NOMO-1 treated with DMSO at 0.1 percent for 48 hours (cell line): ENCODE measurements around the gene VWA5A.
"Not testable (repeated sequence)": the region's sequence is repeated elsewhere in the genome, so short reads cannot be mapped to it uniquely, and the experiment has no call there.

Experiments
- DNase-seq: peaks from one replicate; lab custom pipeline; 2025; ENCODE audit not compliant: unreplicated experiment; lab: John Stamatoyannopoulos, UW

The VWA5A gene

GRCh38 chr11:124160986-124161385 is 45.7 kb downstream of the VWA5A start:
- DNase-seq = no peak

DNA sequence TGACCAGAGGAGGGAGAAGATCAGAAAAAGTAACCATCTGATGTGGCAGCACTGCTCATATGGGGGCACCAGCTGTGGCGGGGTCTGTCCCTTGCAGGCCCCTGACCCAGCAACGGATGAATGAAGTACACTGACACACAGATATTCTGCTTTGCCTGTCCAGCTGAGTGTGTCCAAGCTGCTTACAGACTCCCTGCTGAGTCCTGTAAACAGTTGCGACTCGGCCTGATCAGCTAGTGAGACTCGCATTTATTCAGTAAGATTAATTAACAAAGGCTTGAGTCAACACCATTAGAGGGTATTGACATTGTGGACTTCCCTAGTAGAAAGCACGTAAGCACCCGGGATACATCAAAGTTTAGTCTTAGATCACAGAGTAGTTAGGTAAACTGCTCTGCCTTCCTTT is 52.6 kb downstream of the VWA5A start:
- no peak for DNase-seq

DNA sequence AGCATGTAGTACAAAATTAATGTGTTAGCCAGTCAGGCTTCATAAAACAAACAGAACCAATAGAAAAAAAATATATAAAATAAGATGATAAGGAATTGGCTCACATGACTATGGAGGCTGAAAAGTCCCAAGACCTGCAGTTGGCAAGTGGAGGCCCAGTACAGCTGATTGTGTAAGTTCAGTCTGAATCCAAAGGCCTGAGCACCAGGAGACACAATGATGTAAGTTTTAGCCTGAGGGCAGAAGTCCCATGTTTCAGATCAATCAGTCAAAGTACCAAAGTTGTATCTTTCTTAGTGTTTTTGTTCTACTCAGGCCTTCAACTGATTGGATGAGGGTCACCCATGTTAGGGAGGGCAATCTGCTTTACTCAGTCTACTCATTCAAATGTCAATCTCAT is 53.5 kb downstream of the VWA5A start:
- DNase-seq = no peak

DNA sequence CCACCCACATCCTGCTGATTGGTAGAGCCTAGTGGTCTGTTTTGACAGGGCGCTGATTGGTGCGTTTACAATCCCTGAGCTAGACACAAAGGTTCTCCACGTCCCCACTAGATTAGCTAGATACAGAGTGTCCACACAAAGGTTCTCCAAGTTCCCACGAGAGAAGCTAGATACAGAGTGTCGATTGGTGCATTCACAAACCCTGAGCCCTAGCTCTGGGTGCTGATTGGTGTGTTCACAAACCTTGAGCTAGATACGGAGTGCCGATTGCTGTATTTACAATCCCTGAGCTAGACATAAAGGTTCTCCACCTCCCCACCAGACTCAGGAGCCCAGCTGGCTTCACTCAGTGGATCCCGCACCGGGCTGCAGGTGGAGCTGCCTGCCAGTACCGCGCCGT is 55.1 kb downstream of the VWA5A start:
- DNase-seq = not testable (repeated sequence)

- no peak for DNase-seq
These were observed 55.7 kb downstream of the VWA5A start for GRCh38 chr11:124170801-124171586.

- DNase-seq = no peak
These were observed 56.9 kb downstream of the VWA5A start for GRCh38 chr11:124172101-124172500.

GRCh38 chr11:124172599-124172998 is 57.3 kb downstream of the VWA5A start:
- DNase-seq = no peak

DNA sequence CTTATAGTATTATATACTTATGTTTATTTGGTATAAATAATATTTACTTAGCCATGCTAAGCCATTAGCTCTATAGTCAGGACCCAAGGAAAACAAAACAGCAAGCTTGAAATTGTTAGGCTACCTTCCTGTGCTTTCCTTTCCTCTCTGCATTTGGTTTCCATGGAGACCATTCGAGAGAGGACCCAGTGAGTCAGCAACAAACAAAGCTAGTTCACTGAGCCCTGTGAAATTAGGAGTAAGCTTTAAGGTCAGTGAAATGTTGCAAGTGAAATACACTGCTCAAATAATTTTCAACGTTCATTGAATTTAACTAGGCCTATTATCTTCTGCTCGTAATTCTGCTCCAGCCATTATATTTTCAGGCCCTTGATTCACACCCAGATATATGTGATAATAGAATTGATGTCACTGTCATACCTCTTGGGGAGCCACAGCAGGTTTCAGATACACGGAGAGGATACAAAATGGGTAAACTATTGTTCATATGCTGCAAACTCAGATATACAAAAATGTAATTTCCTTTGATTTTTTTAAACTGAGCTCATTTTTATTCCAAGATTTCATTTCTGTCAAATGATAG is 58.8 kb downstream of the VWA5A start:
- peak; percentile 23 for DNase-seq

DNA sequence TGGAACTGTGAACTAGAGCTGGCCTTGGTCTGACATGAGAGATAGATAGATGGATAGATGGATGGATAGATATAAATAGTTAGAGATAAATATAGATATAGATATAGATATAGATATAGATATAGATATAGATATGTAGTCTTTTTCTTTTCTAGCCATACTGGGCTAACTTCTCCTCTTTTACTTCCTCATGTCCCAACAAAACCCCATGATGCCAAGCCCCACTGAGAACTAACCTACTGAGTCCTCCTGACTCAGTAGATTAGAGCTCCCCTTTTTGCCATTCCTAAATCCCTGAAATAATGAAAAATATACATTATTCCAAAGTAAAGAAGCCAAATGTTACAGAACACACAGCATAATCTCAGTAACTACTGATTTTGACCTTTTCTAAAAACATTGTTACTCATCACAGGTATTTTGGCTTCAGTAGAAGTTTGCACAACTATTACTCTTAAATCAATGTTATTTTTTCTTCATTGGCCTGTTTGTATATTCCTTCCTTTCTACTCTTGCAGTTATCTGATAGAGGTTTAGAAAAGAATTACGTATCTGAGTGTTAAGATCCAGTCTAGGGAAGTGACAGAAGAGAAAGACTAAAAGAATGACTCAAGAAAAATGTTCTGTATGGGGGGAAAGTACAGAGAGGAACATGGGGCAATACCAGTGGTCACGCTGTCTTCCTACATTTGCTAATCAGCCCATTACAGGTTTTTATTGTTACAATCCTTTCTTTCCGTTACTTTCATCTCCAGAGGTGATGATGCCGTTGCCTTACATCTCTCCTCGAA is 61.9 kb downstream of the VWA5A start:
- DNase-seq = peak; percentile 50

DNA sequence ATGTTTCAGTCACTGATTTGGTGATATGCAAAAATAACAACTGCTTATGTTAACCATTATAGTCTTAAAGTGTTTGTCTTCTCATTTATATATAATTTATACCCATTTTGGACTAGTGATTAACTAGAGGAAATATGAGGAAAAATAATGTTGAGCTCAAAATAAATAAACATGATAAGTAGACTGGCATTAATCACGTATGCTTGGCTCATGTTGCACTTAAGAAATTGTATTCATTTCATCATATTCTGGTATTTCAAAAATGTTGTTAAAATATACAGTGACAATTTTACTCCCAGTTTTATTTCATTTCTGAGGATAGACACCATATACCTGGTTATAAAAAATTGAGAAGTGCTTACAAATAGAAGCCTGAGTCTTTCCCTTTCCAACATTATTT is 64.1 kb downstream of the VWA5A start:
- DNase-seq = no peak

- DNase-seq = no peak
These were observed 67.8 kb downstream of the VWA5A start, which contains the start of gene OR10D3 for GRCh38 chr11:124183068-124183467. Gene OR10D3, plus strand, starts transcription at chr11:124183345. Its CDS starts 1,925 bp downstream, at chr11:124185270.

- DNase-seq = no peak
These were observed 75.3 kb downstream of the VWA5A start for GRCh38 chr11:124190298-124191139.

DNA sequence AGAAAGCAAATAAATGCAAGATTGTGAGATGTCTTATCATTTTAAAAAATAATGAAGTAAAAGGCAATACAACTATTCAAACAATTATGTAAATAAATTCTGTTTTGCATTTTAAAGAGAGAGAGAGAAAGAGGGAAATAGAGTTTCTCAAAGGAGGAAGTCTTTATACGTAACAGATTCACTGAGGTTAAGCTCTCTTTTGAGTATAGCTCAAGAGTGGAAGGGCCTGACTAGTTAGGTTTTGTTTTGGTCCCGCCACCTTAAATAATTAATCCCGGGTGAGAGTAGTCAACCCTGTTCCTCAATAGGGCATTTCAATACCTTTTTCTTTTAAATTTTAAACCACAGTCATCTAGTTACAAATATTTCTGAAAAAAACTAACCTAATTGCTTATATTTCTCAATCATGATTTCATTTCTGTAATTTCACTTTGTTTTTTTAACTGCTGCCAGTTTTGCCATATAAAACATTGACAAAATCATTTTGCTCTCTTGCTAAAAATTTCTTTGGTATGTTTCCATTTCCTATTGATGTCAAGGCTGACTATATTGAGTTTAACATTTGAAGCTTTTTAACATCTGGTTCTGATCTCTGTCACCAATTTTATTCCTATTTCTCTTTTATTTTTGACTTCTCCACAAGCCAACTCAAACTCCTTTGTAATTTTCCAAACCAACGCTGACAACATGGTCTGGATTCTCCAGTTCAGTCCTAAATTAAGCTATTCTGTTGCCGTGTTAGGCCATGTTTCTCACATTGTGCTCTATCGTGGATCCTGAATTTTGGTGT is 78.2 kb downstream of the VWA5A start:
- DNase-seq = peak; percentile 67

GRCh38 chr11:124194293-124195188 is 79.3 kb downstream of the VWA5A start:
- DNase-seq = no peak

- DNase-seq = peak; percentile 47
These were observed 80.0 kb downstream of the VWA5A start for GRCh38 chr11:124195189-124195734.
